Endothelial cell of umbilical vein (primary cell): ENCODE measurements around the gene EPHA4. TPM values are rescaled to one million over a fixed set of nuclear protein-coding genes. Genes with fewer than 3 reads are reported as not detected.

Source experiments
- BruUV-seq: library from RNA; stranded (reverse); fragments of 400-500 nt; replicated peaks from 2 replicates; lab custom pipeline; 2021; lab: Mats Ljungman, UMichigan
- CTCF ChIA-PET: fragments of 300-600, 350-600 bp; sonication (Branson Sonifier 250); formaldehyde crosslinking; loops from one replicate; lab custom pipeline; 2021; ENCODE audit warnings: antibody characterized with exemption, inconsistent platforms; lab: Charles Lee
- POLR2A ChIA-PET: fragments of 300-600, 350-600 bp; sonication (Branson Sonifier 250); formaldehyde crosslinking; loops from one replicate; lab custom pipeline; 2021; ENCODE audit warnings: antibody characterized with exemption, inconsistent platforms; lab: Charles Lee
- DNase-seq: peaks from one replicate; pipeline ENCODE4 v3.0.0-alpha.2; 2011; ENCODE audit warnings: low read depth, low spot score
- FAIRE-seq: peaks from 2 replicates; lab custom pipeline; 2011; peaks lifted over from hg19 to GRCh38; lab: Jason Lieb, UNC
- H2AFZ ChIP-seq: 2 replicates; pipeline ENCODE4 v1.6.0; 2012; ENCODE audit warnings: low read depth, low read length, control low read depth, inconsistent platforms
- H3K27ac ChIP-seq: 2 replicates; pipeline ENCODE4 v1.5.1; 2011; ENCODE audit warnings: low read depth, mild to moderate bottlenecking, control low read depth, low read length, moderate library complexity; ENCODE audit not compliant: insufficient read depth
- H3K27me3 ChIP-seq, 2 experiments: 2 replicates each; pipeline versions ENCODE4 v1.6.0 to v1.6.1; 2011; ENCODE audit warnings: low read length in 2 of 2, mixed read lengths in 1 of 2; ENCODE audit not compliant: control insufficient read depth in 2 of 2, insufficient read depth in 2 of 2
- H3K36me3 ChIP-seq, 2 experiments: 2 replicates in 1 of 2; 3 replicates in 1 of 2; pipeline ENCODE4 v1.5.1; 2011; ENCODE audit warnings: low read length in 2 of 2, mild to moderate bottlenecking in 1 of 2, moderate library complexity in 1 of 2; ENCODE audit not compliant: control insufficient read depth in 2 of 2, insufficient read depth in 2 of 2; ENCODE audit errors: extremely low read depth in 1 of 2
- H3K4me1 ChIP-seq: 3 replicates; pipeline ENCODE4 v1.5.1; 2011; ENCODE audit warnings: mild to moderate bottlenecking, low read length; ENCODE audit not compliant: control insufficient read depth, insufficient read depth; ENCODE audit errors: extremely low read depth
- H3K4me2 ChIP-seq: 2 replicates; pipeline ENCODE4 v1.6.1; 2011; ENCODE audit warnings: low read length, control low read depth, mixed read lengths; ENCODE audit not compliant: insufficient read depth
- H3K4me3 ChIP-seq, 3 experiments: fragments of 200-600 bp in 1 of 3; sonication (generic), shearing (Covaris generic) in 1 of 3; replicated peaks in 1 of 3; 2 replicates each; pipeline ENCODE4 v1.5.1; 2011 to 2016; ENCODE audit warnings: control low read depth in 3 of 3, low read length in 3 of 3, mild to moderate bottlenecking in 2 of 3, inconsistent platforms in 1 of 3, low read depth in 1 of 3, moderate library complexity in 1 of 3; ENCODE audit not compliant: insufficient read depth in 1 of 3
- H3K79me2 ChIP-seq: 2 replicates; pipeline ENCODE4 v1.6.0; 2012; ENCODE audit warnings: low read length, inconsistent platforms; ENCODE audit not compliant: control insufficient read depth, insufficient read depth
- H3K9ac ChIP-seq: replicated peaks from 2 replicates; pipeline ENCODE3; 2011; ENCODE audit warnings: low read length, control low read depth; ENCODE audit not compliant: insufficient read depth; ENCODE audit errors: extremely low read depth
- H3K9me1 ChIP-seq: replicated peaks from 3 replicates; pipeline ENCODE4 v1.6.0; 2011; ENCODE audit warnings: mild to moderate bottlenecking, low read length; ENCODE audit not compliant: control insufficient read depth, insufficient read depth; ENCODE audit errors: extremely low read depth
- H3K9me3 ChIP-seq: replicated peaks from 2 replicates; pipeline ENCODE4 v1.5.1; 2012; ENCODE audit warnings: low read length, inconsistent platforms; ENCODE audit not compliant: control insufficient read depth, insufficient read depth
- H4K20me1 ChIP-seq: replicated peaks from 2 replicates; pipeline ENCODE3; 2011; ENCODE audit warnings: mild to moderate bottlenecking, low read length; ENCODE audit not compliant: control insufficient read depth, insufficient read depth; ENCODE audit errors: extremely low read depth
- EZH2 ChIP-seq: IDR thresholded peaks from 2 replicates; pipeline ENCODE4 v1.6.1; 2012; ENCODE audit warnings: borderline replicate concordance, low read depth, mild to moderate bottlenecking, moderate library complexity, low read length, inconsistent platforms; ENCODE audit not compliant: severe bottlenecking
- FOS ChIP-seq: IDR thresholded peaks from 2 replicates; pipeline ENCODE4 v1.6.1; 2011; ENCODE audit warnings: mild to moderate bottlenecking, low read length, moderate library complexity, borderline replicate concordance; ENCODE audit not compliant: insufficient read depth
- GATA2 ChIP-seq: IDR thresholded peaks from 2 replicates; pipeline ENCODE4 v1.7.0; 2011; ENCODE audit warnings: low read depth, mild to moderate bottlenecking, moderate library complexity, mixed read lengths, low read length; ENCODE audit not compliant: insufficient read length, insufficient read depth
- JUN ChIP-seq: IDR thresholded peaks from 2 replicates; pipeline ENCODE4 v1.6.1; 2011; ENCODE audit warnings: borderline replicate concordance, low read depth; ENCODE audit not compliant: insufficient read length, insufficient read depth
- MYC ChIP-seq: IDR thresholded peaks from one replicate; pipeline ENCODE4 v1.6.1; 2011; ENCODE audit warnings: mild to moderate bottlenecking, low read depth, low read length
- POLR2A ChIP-seq: IDR thresholded peaks from 2 replicates; pipeline ENCODE4 v1.6.1; 2012; ENCODE audit warnings: low read depth, mild to moderate bottlenecking, control low read depth, low read length
- POLR2AphosphoS5 ChIP-seq: IDR thresholded peaks from 2 replicates; pipeline ENCODE4 v1.6.1; 2012; ENCODE audit warnings: low read depth, mild to moderate bottlenecking, control low read depth, low read length, moderate library complexity; ENCODE audit not compliant: insufficient read depth
- dilution Hi-C: fragments of 300-500 bp; cut with MboI; formaldehyde crosslinking; loops from one replicate; pipeline ENCODE4 v1.15.0; 2019; ENCODE audit warnings: low sequenced_read_pairs; ENCODE audit not compliant: extremely low pct_ligation_motif_present
- intact Hi-C: fragments of 100-400 bp; cut with micrococcal nuclease; formaldehyde crosslinking; loops from one replicate; pipeline ENCODE4 v1.10.0; 2022
- polyA plus RNA-seq, 4 experiments: library from polyadenylated mRNA; depleted of rRNA in 3 of 4; stranded (reverse) in 3 of 4; unstranded in 1 of 4; fragments of >200 nt; gene quantifications; 2 replicates each; pipeline versions ENCODE4 v1.2.1 to v1.2.3, GENCODE V29; 2011 to 2012; ENCODE audit warnings: missing spikeins in 1 of 4
- total RNA-seq: library from RNA; stranded (reverse); gene quantifications from 2 replicates; pipeline ENCODE4 v1.2.3, GENCODE V29; 2021
- TF ChIP-seq, protein P1 (sequence below): IDR thresholded peaks from 2 replicates; pipeline ENCODE4 v1.6.1; 2011; ENCODE audit not compliant: insufficient read depth, insufficient read length
- TF ChIP-seq, protein P2 (sequence below), 2 donors: IDR thresholded peaks; 1 replicate in 1 of 2; 2 replicates in 1 of 2; pipeline ENCODE4 v1.5.1; 2011; ENCODE audit warnings: low read length in 2 of 2, mild to moderate bottlenecking in 2 of 2, moderate library complexity in 2 of 2, control low read depth in 1 of 2, inconsistent platforms in 1 of 2, low read depth in 1 of 2; ENCODE audit not compliant: insufficient read depth in 1 of 2; ENCODE audit errors: extremely low read depth in 1 of 2

EPHA4 gene
- total and polyA plus RNA-seq, 2 donors (not counting 3 experiments of a cell fraction or from before 2014, with no cell fraction given) = 11.9 to 19.8 TPM

DNA sequence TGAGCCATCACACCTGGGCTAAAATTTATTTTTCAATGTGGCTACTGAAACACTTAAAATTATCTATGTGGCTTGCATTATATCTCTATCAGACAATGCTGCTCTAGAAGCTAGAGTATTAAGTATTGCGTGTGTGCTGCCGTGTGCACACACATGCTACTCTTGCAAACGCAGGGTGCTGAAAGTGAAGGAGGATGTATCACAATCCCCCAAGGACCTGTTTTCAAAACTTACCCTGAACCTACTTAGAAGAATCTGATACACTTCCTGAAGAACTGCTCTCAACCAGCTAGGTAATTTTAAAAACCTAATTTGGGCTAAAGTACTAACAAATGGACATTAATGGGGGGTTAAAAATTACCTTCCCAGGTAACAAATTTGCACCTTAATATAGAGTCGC, 66.5 kb downstream of the EPHA4 start:
- H2AFZ ChIP-seq = no peak overlapping the region
- no peak overlapping the region for H3K27ac ChIP-seq
- dilution Hi-C loops = no loop called here
- no peaks in the 10 kb centered on the region for H3K79me2 ChIP-seq
- H3K4me1 ChIP-seq = peaks cover 33% of the 10 kb centered on the region
- FAIRE-seq (no peak), DNase-seq (no peak)
- CTCF ChIA-PET = no interaction called here
- no peaks in the 10 kb centered on the region for H3K36me3 ChIP-seq
- H3K4me2 ChIP-seq = no peak overlapping the region
- H3K4me3 ChIP-seq = no peak overlapping the region
- TF ChIP-seq EZH2 = no peak
- no peaks in the 10 kb centered on the region for H3K9me1 ChIP-seq
- no peaks in the 10 kb centered on the region for H4K20me1 ChIP-seq
- H3K9ac ChIP-seq = no peak overlapping the region
- BruUV-seq = no TSS peak
- POLR2A ChIA-PET = no interaction called here
- intact Hi-C loops = loop anchor here (10.0 kb wide), 1 partner anchor 799 kb away; no protein-coding TSS in a partner anchor
- H3K9me3 ChIP-seq = no peaks in the 10 kb centered on the region
- no peaks in the 10 kb centered on the region for H3K27me3 ChIP-seq

DNA sequence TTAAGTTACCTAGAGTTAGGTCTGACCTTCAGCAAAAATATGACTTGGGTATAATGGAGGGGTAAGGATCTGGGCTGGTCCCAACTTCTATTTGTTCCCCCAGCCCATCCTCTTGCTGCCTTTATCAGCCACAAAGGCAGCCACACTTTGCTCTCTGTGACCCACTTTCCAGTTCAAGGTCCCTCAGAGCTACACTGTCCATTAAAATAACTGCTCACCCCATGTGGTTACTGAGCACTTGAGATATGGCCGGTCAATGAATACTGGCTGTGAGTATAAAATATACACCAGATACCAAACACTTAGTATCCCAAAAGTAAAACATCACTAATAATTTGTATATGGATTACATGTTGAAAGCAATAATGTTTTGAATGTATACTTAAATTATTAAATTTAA, 67.2 kb downstream of the EPHA4 start:
- H3K4me1 ChIP-seq = peaks cover 39% of the 10 kb centered on the region
- no peak for DNase-seq
- no TSS peak for BruUV-seq
- no peaks in the 10 kb centered on the region for H3K9me3 ChIP-seq
- no peaks in the 10 kb centered on the region for H4K20me1 ChIP-seq
- intact Hi-C loops (loop anchor here (5.0 to 10.0 kb wide), 2 partner anchors 800 to 1682 kb away; no protein-coding TSS in a partner anchor), dilution Hi-C loops (no loop called here)
- no peak overlapping the region for H3K27ac ChIP-seq
- H3K27me3 ChIP-seq = no peaks in the 10 kb centered on the region
- ChIA-PET CTCF (no interaction called here), POLR2A (no interaction called here)
- no peaks in the 10 kb centered on the region for H3K9me1 ChIP-seq
- peaks cover 2% of the 10 kb centered on the region for H3K79me2 ChIP-seq
- no peak overlapping the region for H3K4me3 ChIP-seq
- H3K4me2 ChIP-seq = no peak overlapping the region
- no peak for TF ChIP-seq POLR2A
- TF ChIP-seq FOS = no peak
- TF ChIP-seq, protein P1, sequence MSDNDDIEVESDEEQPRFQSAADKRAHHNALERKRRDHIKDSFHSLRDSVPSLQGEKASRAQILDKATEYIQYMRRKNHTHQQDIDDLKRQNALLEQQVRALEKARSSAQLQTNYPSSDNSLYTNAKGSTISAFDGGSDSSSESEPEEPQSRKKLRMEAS = no peak
- no peak for TF ChIP-seq JUN
- no peak for TF ChIP-seq GATA2
- TF ChIP-seq POLR2AphosphoS5 = no peak
- TF ChIP-seq, protein P2, sequence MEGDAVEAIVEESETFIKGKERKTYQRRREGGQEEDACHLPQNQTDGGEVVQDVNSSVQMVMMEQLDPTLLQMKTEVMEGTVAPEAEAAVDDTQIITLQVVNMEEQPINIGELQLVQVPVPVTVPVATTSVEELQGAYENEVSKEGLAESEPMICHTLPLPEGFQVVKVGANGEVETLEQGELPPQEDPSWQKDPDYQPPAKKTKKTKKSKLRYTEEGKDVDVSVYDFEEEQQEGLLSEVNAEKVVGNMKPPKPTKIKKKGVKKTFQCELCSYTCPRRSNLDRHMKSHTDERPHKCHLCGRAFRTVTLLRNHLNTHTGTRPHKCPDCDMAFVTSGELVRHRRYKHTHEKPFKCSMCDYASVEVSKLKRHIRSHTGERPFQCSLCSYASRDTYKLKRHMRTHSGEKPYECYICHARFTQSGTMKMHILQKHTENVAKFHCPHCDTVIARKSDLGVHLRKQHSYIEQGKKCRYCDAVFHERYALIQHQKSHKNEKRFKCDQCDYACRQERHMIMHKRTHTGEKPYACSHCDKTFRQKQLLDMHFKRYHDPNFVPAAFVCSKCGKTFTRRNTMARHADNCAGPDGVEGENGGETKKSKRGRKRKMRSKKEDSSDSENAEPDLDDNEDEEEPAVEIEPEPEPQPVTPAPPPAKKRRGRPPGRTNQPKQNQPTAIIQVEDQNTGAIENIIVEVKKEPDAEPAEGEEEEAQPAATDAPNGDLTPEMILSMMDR (IDR thresholded peaks at IDR 0.05; ENCODE audit: extremely low read depth in 1 of 2, insufficient read depth in 1 of 2, low read depth in 1 of 2, low read length in 2 of 2) = no peak
- no peak for TF ChIP-seq MYC
- TF ChIP-seq EZH2 = no peak
- no peaks in the 10 kb centered on the region for H3K36me3 ChIP-seq
- H3K9ac ChIP-seq = no peak overlapping the region
- no peak for FAIRE-seq
- no peak overlapping the region for H2AFZ ChIP-seq
